GM23248 (cell line): ENCODE data around the gene CCDC141.

ENCODE experiments used
- EZH2 ChIP-seq: fragments of 200-600 bp; sonication (generic); IDR thresholded peaks from 2 replicates; pipeline ENCODE4 v1.6.1; 2018; ENCODE audit warnings: antibody characterized with exemption, mild to moderate bottlenecking; ENCODE audit not compliant: insufficient read depth, poor library complexity, severe bottlenecking
- EZH2phosphoT487 ChIP-seq: fragments of 200-600 bp; sonication (generic); IDR thresholded peaks from 2 replicates; pipeline ENCODE4 v1.6.1; 2018; ENCODE audit warnings: antibody characterized with exemption, moderate library complexity, mild to moderate bottlenecking, low read depth; ENCODE audit not compliant: insufficient read depth

GRCh38 chr2:178994264-178994663 is 55.7 kb downstream of the CCDC141 start:
- TF ChIP-seq EZH2, result no peak
- no peak for TF ChIP-seq EZH2phosphoT487
